Mucosa of gallbladder (tissue), 1 donor: ENCODE results near the gene RTL3. TPM values are rescaled to one million over a fixed set of nuclear protein-coding genes. Genes with fewer than 3 reads are reported as not detected.
"Not testable (repeated sequence)": the region's sequence is repeated elsewhere in the genome, so short reads cannot be mapped to it uniquely, and the experiment has no call there.

Source experiments
- DNase-seq: peaks from one replicate; pipeline ENCODE4 v3.0.0-alpha.2; 2020; ENCODE audit warnings: low spot score
- total RNA-seq: library from RNA; stranded (reverse); gene quantifications from one replicate; pipeline ENCODE4 v1.2.1, GENCODE V29; 2021
- donor health status: DM: no; HTN: no; CAD: no.

The RTL3 gene, protein sequence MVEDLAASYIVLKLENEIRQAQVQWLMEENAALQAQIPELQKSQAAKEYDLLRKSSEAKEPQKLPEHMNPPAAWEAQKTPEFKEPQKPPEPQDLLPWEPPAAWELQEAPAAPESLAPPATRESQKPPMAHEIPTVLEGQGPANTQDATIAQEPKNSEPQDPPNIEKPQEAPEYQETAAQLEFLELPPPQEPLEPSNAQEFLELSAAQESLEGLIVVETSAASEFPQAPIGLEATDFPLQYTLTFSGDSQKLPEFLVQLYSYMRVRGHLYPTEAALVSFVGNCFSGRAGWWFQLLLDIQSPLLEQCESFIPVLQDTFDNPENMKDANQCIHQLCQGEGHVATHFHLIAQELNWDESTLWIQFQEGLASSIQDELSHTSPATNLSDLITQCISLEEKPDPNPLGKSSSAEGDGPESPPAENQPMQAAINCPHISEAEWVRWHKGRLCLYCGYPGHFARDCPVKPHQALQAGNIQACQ
- not detected for total RNA-seq

GRCh38 chrX:78658845-78659744 is at the start of gene RTL3:
Gene RTL3 (minus strand): TSS chrX:78659328. CDS start chrX:78658420, 908 bp downstream.
- no peak for DNase-seq

- DNase-seq, result no peak
Measured at GRCh38 chrX:78708816-78709215, 49.7 kb upstream of the RTL3 start.

GRCh38 chrX:78708262-78708661 is 49.1 kb upstream of the RTL3 start:
- DNase-seq, result peak; percentile 17

DNA sequence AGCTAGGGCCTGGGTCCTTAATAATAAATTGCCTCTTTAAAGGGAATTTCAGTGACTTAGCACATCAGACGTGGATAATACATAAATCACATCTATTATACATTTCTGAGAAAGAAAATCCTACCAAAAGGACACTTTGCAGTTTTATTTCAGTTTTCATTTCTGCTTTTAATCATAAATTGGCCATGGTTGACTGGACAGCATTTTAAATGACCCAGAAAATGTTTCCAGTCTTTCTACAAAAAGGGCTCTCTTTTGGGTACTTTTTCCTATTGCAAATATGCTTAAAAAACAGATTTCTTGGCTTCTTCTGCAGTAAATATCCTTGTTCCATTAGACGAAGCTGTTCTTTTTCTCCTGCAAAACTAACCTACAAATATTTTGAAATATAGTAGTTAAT is 46.9 kb upstream of the RTL3 start:
- no peak for DNase-seq

- DNase-seq, result no peak
Measured at GRCh38 chrX:78693536-78693935, 34.4 kb upstream of the RTL3 start.

GRCh38 chrX:78693012-78693411 is 33.9 kb upstream of the RTL3 start:
- DNase-seq, result no peak

GRCh38 chrX:78687586-78687985 is 28.5 kb upstream of the RTL3 start:
- no peak for DNase-seq

DNA sequence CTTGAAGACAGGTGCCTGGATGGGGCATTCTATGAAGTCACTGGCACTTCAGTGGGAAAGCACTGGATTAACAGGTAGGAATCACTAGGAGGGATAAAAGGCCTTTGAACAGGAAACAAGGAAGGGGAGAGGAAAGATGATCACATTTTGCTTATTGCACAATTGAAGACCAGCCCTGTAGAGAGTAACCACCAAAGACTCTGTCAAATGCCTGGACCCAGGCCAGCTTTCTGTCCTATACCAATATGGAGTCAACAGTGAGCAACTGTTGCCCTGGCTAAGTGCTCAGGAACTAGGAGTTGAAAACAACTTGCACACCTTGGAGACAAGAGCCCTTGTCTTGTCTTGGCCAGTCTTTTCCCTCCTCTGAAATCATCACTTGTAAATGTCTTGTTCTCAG is 14.1 kb upstream of the RTL3 start:
- DNase-seq, result no peak

DNA sequence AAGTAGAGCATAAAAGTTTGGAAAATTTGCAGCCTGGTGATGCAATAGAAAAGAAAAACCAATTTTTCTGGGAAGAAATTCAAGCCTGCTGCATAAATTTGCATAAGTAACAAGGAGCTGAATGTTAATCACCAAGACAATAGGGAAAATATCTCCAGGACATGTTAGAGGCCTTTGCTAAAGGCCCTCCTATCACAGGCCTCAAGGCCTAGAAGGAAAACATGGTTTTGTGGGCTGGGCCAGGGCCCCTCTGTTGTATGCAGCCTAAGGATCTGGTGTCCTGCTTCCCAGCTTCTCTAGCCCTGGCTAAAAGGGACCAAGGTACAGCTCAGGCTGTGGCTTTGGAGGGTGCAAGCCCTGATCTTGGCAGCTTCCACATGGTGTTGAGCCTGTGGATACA is 6.2 kb upstream of the RTL3 start:
- DNase-seq, result no peak

DNA sequence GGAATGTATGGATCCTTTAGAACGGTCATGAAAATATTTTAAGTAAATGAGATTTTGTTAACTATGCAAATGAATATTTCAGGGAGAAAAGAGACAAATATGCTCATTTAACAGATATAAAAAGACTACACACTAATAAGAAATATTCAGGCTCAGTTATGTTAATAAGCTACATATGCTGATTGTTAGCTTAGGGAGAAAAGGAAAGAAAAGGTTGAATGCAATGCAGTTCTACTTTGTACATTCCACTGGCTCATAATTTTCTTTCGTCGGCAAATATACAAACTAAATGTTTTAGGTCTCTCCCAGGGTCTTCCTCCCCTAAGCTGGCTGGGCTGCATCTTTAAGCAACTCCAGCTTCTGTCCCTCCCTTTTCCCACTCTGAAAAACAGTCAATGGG is 2.7 kb upstream of the RTL3 start:
- DNase-seq, result no peak

DNA sequence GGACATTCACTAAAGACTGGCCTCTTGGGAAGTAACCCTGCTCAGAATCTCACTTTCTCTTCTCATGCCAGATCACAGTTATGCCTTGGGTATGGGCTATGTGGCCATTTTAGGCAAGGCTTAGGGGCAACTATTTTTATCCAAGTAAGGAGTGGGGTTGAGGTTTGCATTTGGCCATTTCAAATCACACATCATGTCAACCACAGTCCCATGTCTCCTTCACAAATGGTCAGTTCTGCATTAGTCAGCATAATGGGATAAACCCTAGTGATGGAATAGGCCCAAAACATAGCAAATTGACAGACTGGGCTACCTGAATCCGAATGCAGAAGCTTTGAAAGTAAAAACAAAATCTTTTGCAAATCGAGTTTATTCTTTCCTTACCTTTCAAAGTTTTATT is 827 bp upstream of the RTL3 start:
- DNase-seq, result no peak

- no peak for DNase-seq
Measured at GRCh38 chrX:78658414-78658813, 714 bp downstream of the RTL3 start.

DNA sequence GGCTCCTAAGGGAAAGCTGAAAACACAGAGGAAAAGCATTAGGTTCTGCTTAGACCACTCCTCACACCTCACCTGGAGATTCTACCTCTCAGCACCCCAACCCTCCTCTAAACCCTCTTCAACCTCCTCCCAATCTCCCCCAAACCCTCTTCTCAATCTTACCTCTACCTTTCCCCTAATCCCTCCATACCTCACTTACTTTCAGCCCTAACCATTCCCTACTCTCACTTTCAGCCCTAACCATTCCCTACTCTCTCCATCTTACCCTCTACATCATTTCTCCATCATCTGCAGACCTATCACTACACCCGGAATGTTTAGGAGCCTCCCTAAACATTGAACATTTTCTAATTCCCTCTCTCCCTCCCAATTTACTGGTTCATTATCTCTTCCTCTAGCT is 3.5 kb downstream of the RTL3 start:
- no peak for DNase-seq

GRCh38 chrX:78653118-78653822 is 5.9 kb downstream of the RTL3 start:
- DNase-seq, result no peak

DNA sequence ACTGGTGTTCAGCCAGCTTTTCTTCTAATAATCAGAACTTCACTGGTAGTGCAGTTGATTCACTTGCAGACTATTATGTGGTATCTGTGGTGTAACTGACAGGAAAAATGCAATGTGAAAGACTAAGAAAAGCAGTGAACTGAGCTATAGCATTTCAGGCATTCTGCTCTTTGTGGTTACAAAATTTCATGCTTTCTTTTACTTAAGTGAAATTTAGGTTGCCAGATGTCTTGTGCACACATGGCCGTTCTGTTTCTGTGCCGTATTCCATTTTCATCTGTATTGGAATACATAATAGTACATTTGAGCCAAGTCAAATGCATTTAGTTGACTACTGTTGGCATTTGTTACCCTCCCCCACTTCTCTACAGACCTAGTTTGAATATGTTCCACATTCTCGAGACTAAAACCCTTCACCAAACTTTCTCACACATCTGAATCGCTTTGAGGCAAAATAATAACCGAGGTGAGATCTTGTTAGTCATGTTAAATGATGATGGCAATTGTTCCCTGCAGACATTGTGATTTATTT is 8.2 kb downstream of the RTL3 start:
- no peak for DNase-seq

- DNase-seq, result no peak
Measured at GRCh38 chrX:78643874-78644273, 15.3 kb downstream of the RTL3 start.

GRCh38 chrX:78643096-78643495 is 16.0 kb downstream of the RTL3 start:
- DNase-seq, result no peak

- DNase-seq, result not testable (repeated sequence)
Measured at GRCh38 chrX:78636096-78636495, 23.0 kb downstream of the RTL3 start.

- no peak for DNase-seq
Measured at GRCh38 chrX:78624962-78625909, 33.9 kb downstream of the RTL3 start.

DNA sequence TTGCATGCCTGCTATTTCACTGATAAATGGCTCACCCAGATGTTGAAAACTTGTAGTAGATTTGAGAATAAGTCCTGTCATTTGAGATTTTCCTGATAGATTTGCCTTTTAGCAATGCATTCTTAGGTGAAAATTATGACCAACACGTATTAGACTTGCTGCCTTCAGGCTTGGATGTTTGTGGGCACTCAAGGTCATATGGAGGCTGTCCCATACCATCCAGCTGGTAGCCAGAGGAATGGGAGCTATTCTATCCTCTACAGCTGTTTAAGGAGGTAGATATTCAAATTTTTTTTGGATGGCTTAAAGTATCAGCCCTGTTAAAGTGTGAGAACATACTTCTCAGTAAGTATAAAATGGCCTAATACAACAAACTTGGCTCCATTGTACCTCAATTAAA is 34.7 kb downstream of the RTL3 start:
- no peak for DNase-seq

DNA sequence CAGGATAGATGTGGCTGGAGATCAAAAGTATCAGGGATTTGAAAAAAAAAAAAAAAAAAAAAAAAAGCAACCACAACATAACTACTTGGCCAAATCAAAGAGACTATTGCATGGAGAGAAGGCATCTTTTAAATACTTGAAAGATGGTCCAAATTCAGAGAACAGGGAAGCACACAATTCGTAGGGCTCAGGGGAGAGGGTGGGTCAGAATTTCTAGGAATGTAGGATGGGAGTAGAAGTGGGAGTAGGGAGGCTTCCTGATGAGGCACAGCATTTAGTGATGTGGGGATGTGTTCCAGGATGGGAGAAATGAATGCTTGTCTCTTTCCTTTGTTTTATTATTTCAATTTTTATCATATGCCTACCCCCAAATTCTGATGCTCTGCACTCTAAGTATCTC is 36.3 kb downstream of the RTL3 start:
- no peak for DNase-seq
